AG09309 (cell line): ENCODE measurements around the gene LRTM2.

ENCODE experiments used
- DNase-seq: peaks from one replicate; pipeline ENCODE4 v3.0.0-alpha.2; 2010; ENCODE audit warnings: low read depth
- H3K4me3 ChIP-seq: 2 replicates; pipeline ENCODE4 v1.5.1; 2011; ENCODE audit warnings: mild to moderate bottlenecking, low read depth, low read length, moderate library complexity; ENCODE audit not compliant: control insufficient read depth
- CTCF ChIP-seq: IDR thresholded peaks from 2 replicates; pipeline ENCODE4 v1.5.1; 2011; ENCODE audit warnings: mild to moderate bottlenecking, low read depth, low read length, inconsistent platforms; ENCODE audit not compliant: insufficient read depth, control insufficient read depth; ENCODE audit errors: missing control alignments

The LRTM2 gene

GRCh38 chr12:1838205-1838993, 18.0 kb downstream of the LRTM2 start:
- TF ChIP-seq CTCF, result no peak
- no peak for DNase-seq

GRCh38 chr12:1838994-1839365, 18.6 kb downstream of the LRTM2 start:
- no peak for TF ChIP-seq CTCF
- H3K4me3 ChIP-seq, result no peak overlapping the region

More at GRCh38 chr12:1838205-1838993, 18.0 kb downstream of the LRTM2 start:
- no peak overlapping the region for H3K4me3 ChIP-seq

GRCh38 chr12:1839464-1839863, 19.1 kb downstream of the LRTM2 start:
- no peak for TF ChIP-seq CTCF
- H3K4me3 ChIP-seq, result no peak overlapping the region
- no peak for DNase-seq

More at GRCh38 chr12:1838994-1839365, 18.6 kb downstream of the LRTM2 start:
- no peak for DNase-seq

- DNase-seq, result no peak
- no peak overlapping the region for H3K4me3 ChIP-seq
- TF ChIP-seq CTCF, result no peak
These were observed 19.9 kb downstream of the LRTM2 start for GRCh38 chr12:1839956-1840951.

- no peak overlapping the region for H3K4me3 ChIP-seq
- DNase-seq, result no peak
- TF ChIP-seq CTCF, result no peak
These were observed 20.6 kb downstream of the LRTM2 start for GRCh38 chr12:1840981-1841425.

GRCh38 chr12:1841586-1842182, 21.3 kb downstream of the LRTM2 start:
- no peak overlapping the region for H3K4me3 ChIP-seq

More at GRCh38 chr12:1841586-1842182, 21.3 kb downstream of the LRTM2 start:
- TF ChIP-seq CTCF, result no peak
- DNase-seq, result no peak
